Stomach (tissue), 4 donors: ENCODE data around the gene C6orf15.

Experiments used
- POLR2A ChIP-seq, 4 donors: fragments of 450-650 bp; IDR thresholded peaks; one replicate each; pipeline ENCODE4 v1.6.1; 2016; ENCODE audit warnings: antibody characterized with exemption in 4 of 4, control low read depth in 2 of 4, mild to moderate bottlenecking in 1 of 4, moderate library complexity in 1 of 4
- TF ChIP-seq, protein P1 (sequence below), 7 experiments: fragments of 450-650 bp in 4 of 7; fragments of 200-600 bp in 3 of 7; sonication (generic) in 3 of 7; IDR thresholded peaks; one replicate each; pipeline ENCODE4 v1.5.1; 2016 to 2019; ENCODE audit warnings: antibody characterized with exemption in 7 of 7, control low read depth in 2 of 7, mild to moderate bottlenecking in 1 of 7

DNA sequence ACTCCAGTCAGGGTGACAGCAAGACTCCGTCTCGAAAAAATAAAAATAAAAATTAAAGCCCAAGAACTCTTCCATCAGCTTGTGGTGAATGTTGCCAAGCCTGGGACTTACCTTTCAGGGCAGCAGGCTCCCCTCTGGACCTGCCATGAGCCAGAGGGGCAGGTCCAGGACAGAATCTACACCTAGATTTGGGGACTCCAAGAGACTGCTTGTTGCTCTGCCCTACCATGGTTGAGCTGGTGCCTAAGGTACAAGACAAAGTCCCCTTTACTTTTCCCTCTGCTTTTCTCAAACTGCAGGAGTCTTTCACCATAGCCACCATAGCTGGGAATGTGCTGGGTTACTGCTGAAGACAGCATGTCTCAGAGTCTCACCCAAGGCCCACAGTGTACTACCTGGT, 9.2 kb downstream of the C6orf15 start:
- TF ChIP-seq, protein P1, sequence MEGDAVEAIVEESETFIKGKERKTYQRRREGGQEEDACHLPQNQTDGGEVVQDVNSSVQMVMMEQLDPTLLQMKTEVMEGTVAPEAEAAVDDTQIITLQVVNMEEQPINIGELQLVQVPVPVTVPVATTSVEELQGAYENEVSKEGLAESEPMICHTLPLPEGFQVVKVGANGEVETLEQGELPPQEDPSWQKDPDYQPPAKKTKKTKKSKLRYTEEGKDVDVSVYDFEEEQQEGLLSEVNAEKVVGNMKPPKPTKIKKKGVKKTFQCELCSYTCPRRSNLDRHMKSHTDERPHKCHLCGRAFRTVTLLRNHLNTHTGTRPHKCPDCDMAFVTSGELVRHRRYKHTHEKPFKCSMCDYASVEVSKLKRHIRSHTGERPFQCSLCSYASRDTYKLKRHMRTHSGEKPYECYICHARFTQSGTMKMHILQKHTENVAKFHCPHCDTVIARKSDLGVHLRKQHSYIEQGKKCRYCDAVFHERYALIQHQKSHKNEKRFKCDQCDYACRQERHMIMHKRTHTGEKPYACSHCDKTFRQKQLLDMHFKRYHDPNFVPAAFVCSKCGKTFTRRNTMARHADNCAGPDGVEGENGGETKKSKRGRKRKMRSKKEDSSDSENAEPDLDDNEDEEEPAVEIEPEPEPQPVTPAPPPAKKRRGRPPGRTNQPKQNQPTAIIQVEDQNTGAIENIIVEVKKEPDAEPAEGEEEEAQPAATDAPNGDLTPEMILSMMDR (IDR thresholded peaks at IDR 0.05) = no peak
- TF ChIP-seq POLR2A (IDR thresholded peaks at IDR 0.05) = no peak
